Epithelial cell of proximal tubule (primary cell): ENCODE data around the gene RAE1. TPM values are rescaled to one million over a fixed set of nuclear protein-coding genes. Genes with fewer than 3 reads are reported as not detected.

Experiments used
- DNase-seq: peaks from one replicate; pipeline ENCODE4 v3.0.0-alpha.2; 2011; ENCODE audit warnings: low read depth
- H3K4me3 ChIP-seq: 2 replicates; pipeline ENCODE4 v1.5.1; 2011; ENCODE audit warnings: low read depth, mild to moderate bottlenecking, low read length
- CTCF ChIP-seq: conservative IDR thresholded peaks from 2 replicates; pipeline ENCODE4 v1.5.1; 2012; ENCODE audit warnings: low read depth, mild to moderate bottlenecking, low read length
- total RNA-seq: library from RNA; depleted of rRNA; stranded (reverse); fragments of >200 nt; gene quantifications from 2 replicates; pipeline ENCODE4 v1.2.3, GENCODE V29; 2015

RAE1 gene
- total RNA-seq, 1 donor from 2014 or later, result 74.3 TPM

GRCh38 chr20:57392512-57393271, 41.6 kb downstream of the RAE1 start:
- no peak for DNase-seq
- H3K4me3 ChIP-seq, result peak overlapping the region; percentile 79
- TF ChIP-seq CTCF, result no peak

- no peak for TF ChIP-seq CTCF
- DNase-seq, result no peak
- peak overlapping the region; percentile 79 for H3K4me3 ChIP-seq
These were observed 42.5 kb downstream of the RAE1 start for GRCh38 chr20:57393321-57394120.

- TF ChIP-seq CTCF, result no peak
- DNase-seq, result no peak
- no peak overlapping the region for H3K4me3 ChIP-seq
These were observed 43.3 kb downstream of the RAE1 start for GRCh38 chr20:57394121-57395082.

- no peak for TF ChIP-seq CTCF
These were observed 44.3 kb downstream of the RAE1 start for GRCh38 chr20:57395111-57395966.

GRCh38 chr20:57396212-57396983, 45.3 kb downstream of the RAE1 start:
- no peak for DNase-seq
- TF ChIP-seq CTCF, result no peak

More at GRCh38 chr20:57395111-57395966, 44.3 kb downstream of the RAE1 start:
- peak overlapping the region; percentile 21 for H3K4me3 ChIP-seq
- DNase-seq, result no peak

More at GRCh38 chr20:57396212-57396983, 45.3 kb downstream of the RAE1 start:
- H3K4me3 ChIP-seq, result no peak overlapping the region
